GM12872 (cell line): ENCODE results near the gene HEY2.

ENCODE experiments used
- CTCF ChIP-seq: IDR thresholded peaks from 3 replicates; pipeline ENCODE4 v1.5.1; 2011; ENCODE audit warnings: low read depth, mild to moderate bottlenecking, low read length, moderate library complexity; ENCODE audit not compliant: insufficient read depth

The HEY2 gene

DNA sequence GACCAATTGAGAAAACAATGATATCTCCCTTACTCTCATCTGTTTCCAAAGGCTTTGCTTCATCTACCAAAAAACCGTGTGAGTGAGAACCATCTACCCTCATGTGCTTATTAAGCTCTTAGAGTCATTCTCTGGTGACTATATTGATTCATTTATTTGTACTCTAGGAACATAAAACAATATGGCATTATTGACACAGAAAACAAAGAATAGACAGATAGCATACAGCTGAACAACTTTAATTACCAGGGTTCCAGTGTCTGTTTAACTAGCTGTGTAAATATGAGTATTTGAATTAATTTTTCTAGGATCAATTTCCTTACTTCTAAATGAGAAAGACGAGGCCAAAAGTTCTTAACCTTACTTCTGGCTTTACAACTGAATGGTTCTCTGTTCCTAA, 31.3 kb upstream of the HEY2 start:
- TF ChIP-seq CTCF = no peak

GRCh38 chr6:125722886-125723285, 26.5 kb upstream of the HEY2 start:
- no peak for TF ChIP-seq CTCF

GRCh38 chr6:125727216-125727615, 22.2 kb upstream of the HEY2 start:
- TF ChIP-seq CTCF = no peak

DNA sequence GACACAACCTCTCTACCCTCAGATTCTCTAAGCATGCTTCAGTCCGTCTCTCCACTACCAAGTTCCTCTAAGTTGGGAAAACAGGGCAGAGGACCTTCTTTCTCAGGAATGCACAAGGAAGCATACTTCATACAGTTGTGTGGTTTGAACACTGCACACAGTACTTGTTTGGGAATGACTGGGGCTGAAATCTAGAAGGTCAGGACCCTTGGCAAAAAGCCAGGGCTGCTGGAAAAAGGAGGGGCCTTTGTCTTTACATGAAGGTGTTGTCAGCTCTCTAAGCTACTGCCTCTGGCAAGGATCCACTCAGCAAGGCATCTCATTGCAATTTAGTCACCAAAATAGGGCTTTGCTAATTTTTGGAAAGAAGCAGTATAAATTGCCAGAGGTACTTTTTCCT, 20.7 kb upstream of the HEY2 start:
- no peak for TF ChIP-seq CTCF

DNA sequence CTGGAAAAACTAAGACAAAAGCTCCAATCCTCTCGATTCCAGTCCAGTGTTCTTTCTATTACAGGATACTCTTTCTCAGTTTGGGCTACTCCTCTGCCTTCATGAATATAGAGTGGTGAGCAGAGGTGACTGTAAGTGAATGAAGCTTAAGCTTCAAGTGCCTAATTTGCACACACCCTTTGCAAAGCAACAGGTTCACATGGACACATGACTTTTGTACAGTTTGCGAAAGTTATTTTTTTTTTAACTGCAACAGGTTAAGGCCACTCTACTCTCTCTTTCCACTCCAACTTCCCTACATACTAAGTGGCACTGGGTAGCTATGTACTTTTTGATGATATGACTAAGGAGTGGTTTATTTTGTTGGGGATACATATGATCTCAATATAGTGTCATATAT, 19.4 kb upstream of the HEY2 start:
- TF ChIP-seq CTCF = no peak

DNA sequence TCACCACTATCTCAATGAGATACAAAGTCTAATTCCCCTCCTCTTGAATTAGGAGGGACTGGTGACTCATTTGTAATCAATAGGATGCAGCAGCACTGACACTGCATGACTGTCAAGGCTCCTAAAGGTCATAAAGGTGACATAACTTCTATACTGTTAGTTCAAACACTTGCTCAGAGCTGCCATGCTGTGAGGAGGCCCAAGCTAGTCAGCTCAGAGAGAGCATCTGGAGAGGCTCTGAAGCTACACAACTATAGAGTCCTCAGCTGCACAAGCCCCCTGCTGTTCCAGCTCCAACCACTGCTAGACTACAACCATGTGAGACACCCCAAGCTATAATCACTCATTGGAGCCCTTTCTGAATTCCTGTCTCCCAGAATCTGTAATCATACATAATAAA, 17.0 kb upstream of the HEY2 start:
- no peak for TF ChIP-seq CTCF

GRCh38 chr6:125733516-125734300, 15.7 kb upstream of the HEY2 start:
- TF ChIP-seq CTCF = no peak
